HG03460 (cell line): Measurements from ENCODE around the gene EPHA6.
"Not testable (repeated sequence)": the region's sequence is repeated elsewhere in the genome, so short reads cannot be mapped to it uniquely, and the experiment has no call there.

Source experiments
- ATAC-seq: cut with Tn5 transposase; IDR thresholded peaks from one replicate; pipeline ENCODE4 v1.9.1; 2021; ENCODE audit not compliant: unreplicated experiment

Gene EPHA6

GRCh38 chr3:97265237-97266005, 451.0 kb downstream of the EPHA6 start:
- no peak for ATAC-seq

GRCh38 chr3:97269202-97269601, 454.8 kb downstream of the EPHA6 start:
- ATAC-seq: no peak

GRCh38 chr3:97276879-97277550, 462.6 kb downstream of the EPHA6 start:
- not testable (repeated sequence) for ATAC-seq

GRCh38 chr3:97277708-97278107, 463.3 kb downstream of the EPHA6 start:
- ATAC-seq: no peak

GRCh38 chr3:97278506-97278905, 464.1 kb downstream of the EPHA6 start:
- ATAC-seq: no peak

- ATAC-seq: no peak
Measured at GRCh38 chr3:97291901-97292300, 477.5 kb downstream of the EPHA6 start.

GRCh38 chr3:97293596-97294131, 479.3 kb downstream of the EPHA6 start:
- no peak for ATAC-seq

GRCh38 chr3:97297032-97297431, 482.6 kb downstream of the EPHA6 start:
- no peak for ATAC-seq

GRCh38 chr3:97301114-97301513, 486.7 kb downstream of the EPHA6 start:
- no peak for ATAC-seq

- ATAC-seq: no peak
Measured at GRCh38 chr3:97306226-97306625, 491.8 kb downstream of the EPHA6 start.

GRCh38 chr3:97338375-97338774, 524.0 kb downstream of the EPHA6 start:
- ATAC-seq: no peak

GRCh38 chr3:97340940-97341339, 526.5 kb downstream of the EPHA6 start:
- ATAC-seq: no peak

GRCh38 chr3:97347780-97348179, 533.4 kb downstream of the EPHA6 start:
- ATAC-seq: no peak

GRCh38 chr3:97350971-97351370, 536.6 kb downstream of the EPHA6 start:
- ATAC-seq: no peak

GRCh38 chr3:97353176-97353575, 538.8 kb downstream of the EPHA6 start:
- ATAC-seq: no peak

GRCh38 chr3:97359977-97360376, 545.6 kb downstream of the EPHA6 start:
- ATAC-seq: no peak

GRCh38 chr3:97360804-97361203, 546.4 kb downstream of the EPHA6 start:
- ATAC-seq: no peak

- no peak for ATAC-seq
Measured at GRCh38 chr3:97384583-97384982, 570.2 kb downstream of the EPHA6 start.

GRCh38 chr3:97388774-97389173, 574.4 kb downstream of the EPHA6 start:
- ATAC-seq: no peak

- ATAC-seq: no peak
Measured at GRCh38 chr3:97389936-97390335, 575.5 kb downstream of the EPHA6 start.

- ATAC-seq: no peak
Measured at GRCh38 chr3:97391167-97391566, 576.8 kb downstream of the EPHA6 start.

- ATAC-seq: no peak
Measured at GRCh38 chr3:97409612-97410011, 595.2 kb downstream of the EPHA6 start.
